Measurements from ENCODE around the gene TK2.
"Not testable (repeated sequence)": the region's sequence is repeated elsewhere in the genome, so short reads cannot be mapped to it uniquely, and the experiment has no call there.

The TK2 gene

DNA sequence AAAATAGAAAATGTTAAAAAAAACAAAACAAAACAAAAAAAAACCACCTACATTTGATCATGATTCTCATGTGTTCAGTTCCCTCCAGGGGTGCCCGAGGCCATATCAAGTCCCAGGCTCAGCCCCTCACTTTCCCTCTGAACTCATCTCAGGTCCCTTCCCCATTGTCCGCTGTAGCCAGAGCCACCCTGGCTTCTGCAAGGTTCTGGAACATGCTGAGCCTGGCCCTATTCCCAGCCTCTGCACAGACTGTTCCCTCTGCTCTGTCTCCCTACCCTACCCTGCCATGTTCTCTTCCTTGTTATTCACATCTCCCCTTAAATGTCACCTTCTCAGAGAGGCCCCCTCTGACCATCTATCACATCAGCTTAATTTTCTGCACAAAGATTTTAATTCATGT lies 46.9 kb downstream of the TK2 start:
- DNase-seq (ENCODE audit: low spot score) = no peak

GRCh38 chr16:66502020-66502913 lies 47.7 kb downstream of the TK2 start:
- no peak for DNase-seq (ENCODE audit: low spot score)

DNA sequence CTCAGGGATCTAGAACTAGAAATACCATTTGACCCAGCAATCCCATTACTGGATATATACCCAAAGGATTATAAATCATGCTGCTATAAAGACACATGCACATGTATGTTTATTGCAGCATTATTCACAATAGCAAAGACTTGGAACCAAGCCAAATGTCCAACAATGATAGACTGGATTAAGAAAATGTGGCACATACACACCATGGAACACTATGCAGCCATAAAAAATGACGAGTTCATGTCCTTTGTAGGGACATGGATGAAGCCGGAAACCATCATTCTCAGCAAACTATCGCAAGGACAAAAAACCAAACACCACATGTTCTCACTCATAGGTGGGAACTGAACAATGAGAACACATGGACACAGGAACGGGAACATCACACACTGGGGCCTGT lies 48.4 kb downstream of the TK2 start:
- not testable (repeated sequence) for DNase-seq (ENCODE audit: low spot score)

- DNase-seq (ENCODE audit: low spot score) = not testable (repeated sequence)
Measured at GRCh38 chr16:66497921-66498320, 52.0 kb downstream of the TK2 start.

- DNase-seq (ENCODE audit: low spot score) = not testable (repeated sequence)
Measured at GRCh38 chr16:66496226-66496625, 53.7 kb downstream of the TK2 start.

DNA sequence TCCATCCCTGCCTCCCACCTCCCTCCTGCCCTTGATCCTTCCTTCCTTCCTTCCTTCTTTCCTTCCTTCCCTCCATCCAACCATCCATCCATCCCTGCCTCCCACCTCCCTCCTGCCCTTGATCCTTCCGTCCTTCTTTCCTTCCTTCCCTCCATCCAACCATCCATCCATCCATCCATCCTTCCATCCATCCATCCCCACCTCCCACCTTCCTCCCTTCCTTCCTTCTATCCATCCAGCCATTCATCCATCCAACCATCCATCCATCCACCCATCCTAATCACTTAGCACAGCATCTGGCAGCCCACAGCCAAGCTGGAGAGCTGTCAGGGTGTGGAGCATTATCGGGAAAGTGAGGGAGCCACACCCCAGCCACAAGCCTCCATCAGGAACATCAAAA lies 54.5 kb downstream of the TK2 start:
- DNase-seq (ENCODE audit: low spot score) = no peak

- DNase-seq (ENCODE audit: low spot score) = no peak
Measured at GRCh38 chr16:66494916-66495315, 55.0 kb downstream of the TK2 start.

GRCh38 chr16:66493490-66494401 lies 56.2 kb downstream of the TK2 start:
- no peak for DNase-seq (ENCODE audit: low spot score)

DNA sequence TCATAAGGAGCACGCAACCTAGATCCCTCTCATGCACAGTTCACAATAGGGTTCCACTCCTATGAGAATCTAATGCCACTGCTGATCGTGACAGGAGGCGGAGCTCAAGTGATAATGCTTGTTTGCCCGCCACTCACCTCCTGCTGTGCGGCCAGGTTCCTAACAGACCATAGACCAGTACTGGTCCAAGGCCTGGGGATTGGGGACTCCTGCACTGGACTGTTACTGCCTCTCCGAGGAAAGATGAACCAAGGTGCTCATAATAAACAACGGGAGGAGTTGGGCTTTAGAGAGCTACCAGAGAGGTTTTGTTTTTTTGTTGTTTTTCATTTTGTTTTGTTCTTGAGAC lies 58.2 kb downstream of the TK2 start:
- no peak for DNase-seq (ENCODE audit: low spot score)

DNA sequence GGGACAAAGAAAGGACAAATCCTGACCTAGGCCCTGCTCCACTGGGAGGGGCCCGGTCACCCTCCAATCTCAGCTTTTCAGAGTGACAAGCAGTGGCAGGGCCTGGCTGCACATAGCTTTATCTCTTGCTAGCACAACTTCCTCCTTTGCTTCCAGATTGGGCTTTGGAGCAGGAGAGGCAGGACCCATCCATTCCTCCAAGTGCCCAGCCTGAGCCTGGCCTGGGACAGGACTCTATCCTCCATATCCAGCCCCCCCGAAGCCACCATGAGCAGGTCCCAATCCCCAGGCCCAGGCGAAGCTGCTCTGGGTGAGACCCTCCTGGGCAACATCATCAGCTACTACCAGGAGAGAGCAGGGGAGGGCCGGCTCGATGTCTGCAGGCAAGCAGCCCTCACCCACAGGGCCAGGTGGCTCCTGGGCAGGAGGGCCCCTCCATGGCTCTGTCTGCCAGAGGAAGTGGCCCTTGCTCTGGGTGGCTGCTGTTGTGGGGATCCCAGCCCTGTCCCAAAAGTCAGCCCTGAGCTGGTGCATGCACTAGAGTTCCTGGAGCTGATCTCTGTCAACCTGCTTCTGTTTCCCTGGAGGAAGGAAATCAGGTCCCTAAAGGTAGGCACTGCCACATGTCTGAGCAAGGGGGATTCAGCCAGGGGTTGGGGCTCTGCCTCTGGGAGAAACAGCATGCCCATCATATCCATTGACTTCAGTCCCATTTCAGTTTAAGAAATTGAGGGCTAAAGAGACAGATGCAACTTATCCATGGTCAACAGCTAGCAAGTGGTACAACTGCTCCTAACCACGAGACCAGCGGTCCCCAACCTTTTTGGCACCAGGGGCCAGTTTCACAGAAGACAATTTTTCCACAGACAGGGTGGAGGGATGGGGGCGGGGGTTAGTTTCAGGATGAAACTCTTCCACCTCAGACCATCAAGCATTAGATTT lies 58.9 kb downstream of the TK2 start:
- no peak for DNase-seq (ENCODE audit: low spot score)

- DNase-seq (ENCODE audit: low spot score) = no peak
Measured at GRCh38 chr16:66489818-66490217, 60.1 kb downstream of the TK2 start.

GRCh38 chr16:66489385-66489784 lies 60.5 kb downstream of the TK2 start:
- no peak for DNase-seq (ENCODE audit: low spot score)

DNA sequence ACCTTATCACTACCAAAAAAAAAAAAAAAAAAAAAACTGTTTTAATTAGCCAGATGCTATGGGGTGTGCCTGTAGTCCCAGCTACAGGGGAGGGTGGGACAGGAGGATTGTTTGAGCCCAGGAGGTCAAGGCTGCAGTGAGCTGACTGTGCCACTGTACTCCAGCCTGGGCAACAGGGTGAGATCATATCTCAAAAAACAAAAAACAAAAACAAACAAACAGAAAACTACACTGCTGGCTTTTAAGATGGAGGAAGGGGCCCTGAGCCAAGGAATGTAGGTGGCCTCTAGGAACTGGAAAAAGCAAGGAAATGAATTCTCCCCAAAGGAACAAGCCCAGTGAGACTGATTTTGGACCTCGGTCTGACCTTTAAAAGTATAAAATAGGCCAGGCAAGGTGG lies 61.4 kb downstream of the TK2 start:
- DNase-seq (ENCODE audit: low spot score) = no peak

DNA sequence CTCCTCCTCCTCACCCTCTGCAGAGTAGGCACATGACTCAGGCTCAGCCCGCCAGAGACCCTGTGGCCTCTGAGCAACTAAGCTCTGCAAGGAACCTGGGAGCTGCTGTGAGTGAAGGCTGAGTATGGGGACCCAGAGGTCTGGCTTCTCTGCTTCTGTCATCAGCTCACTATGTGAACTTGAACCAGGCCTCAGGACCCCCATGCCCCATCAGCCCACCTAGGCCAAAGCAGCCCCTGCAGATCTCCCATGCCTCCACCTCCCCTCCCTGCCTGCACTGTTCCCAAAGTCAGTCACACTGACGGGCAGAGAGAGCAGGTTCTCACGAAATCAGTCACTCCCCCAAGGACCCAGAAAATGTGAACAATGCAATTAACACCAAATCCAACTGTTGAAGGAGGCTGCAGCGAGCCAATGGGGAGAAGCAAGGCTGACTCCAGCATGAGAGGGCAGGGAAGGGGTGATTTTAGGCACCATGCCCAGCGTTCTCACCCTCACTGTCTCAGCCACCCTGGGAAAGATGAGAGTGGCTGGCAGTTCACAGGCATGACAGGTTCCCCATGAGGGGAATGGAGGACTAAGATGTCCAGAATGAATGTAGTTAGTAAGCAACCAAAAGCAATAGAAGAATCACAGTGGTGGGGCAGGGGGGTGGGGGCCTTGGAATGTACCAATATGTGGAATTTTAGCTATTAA lies 62.2 kb downstream of the TK2 start:
- no peak for DNase-seq (ENCODE audit: low spot score)

- DNase-seq (ENCODE audit: low spot score) = peak; percentile 38
Measured at GRCh38 chr16:66486773-66487579, 62.9 kb downstream of the TK2 start.

DNA sequence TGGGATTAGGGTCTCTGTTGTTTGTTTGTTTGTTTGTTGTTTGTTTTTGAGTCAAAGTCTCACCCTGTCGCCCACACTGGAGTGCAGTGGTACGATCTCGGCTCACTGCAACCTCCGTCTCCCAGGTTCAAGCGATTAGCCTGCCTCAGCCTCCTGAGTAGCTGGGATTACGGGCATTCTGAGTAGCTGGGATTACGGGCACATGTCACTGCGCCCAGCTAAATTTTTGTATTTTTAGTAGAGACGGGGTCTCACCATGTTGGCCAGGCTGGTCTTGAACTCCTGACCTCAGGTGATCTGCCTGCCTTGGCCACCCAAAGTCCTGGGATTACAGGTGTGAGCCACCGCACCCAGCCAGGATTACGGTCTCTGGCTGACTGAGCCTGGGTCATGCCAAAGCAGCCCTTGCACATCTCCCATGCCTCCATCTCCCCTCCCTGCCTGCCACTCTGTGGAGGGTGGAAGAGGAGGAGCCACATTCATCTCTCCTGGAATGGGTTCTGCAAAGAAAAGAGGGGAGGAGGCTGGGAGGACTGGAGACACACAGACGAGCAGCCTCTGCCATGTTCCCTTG lies 63.6 kb downstream of the TK2 start:
- DNase-seq (ENCODE audit: low spot score) = no peak

- no peak for DNase-seq (ENCODE audit: low spot score)
Measured at GRCh38 chr16:66485376-66485775, 64.5 kb downstream of the TK2 start.

DNA sequence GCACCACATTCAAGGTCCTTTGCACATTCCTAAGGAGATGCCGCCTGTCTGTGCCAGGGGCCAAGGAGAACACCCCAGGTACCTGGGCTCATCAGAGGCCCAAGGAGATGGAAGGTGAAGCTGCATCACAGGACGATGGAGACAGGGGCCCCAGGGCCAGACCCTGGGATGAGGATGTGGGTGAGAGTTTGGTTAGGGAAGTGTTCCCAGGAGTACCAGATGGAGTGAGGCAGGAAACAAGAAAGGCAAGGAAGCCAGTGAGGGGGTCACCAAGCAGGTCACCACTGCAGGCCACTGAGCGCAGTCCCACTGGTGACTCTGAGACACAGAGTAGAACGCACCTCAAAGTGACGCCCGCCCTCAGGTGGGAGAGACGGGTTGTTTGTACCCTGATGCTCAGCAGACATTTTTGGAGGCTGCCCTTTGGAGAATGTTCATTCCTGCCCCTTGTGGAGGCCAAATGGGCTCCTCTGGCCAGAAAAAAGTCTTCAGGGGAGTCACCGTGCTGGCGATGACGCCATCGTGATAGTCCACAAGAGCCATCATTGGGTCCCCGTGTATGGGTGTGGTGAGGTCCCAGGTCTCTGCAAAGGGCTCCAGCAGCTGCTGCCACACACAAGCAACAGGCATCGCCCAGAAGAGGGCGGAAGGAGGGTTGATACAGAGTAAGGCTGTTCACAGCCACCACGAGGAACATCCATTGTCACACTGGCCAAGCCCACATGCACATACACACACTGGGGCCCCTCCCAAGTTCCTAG lies 65.3 kb downstream of the TK2 start:
- DNase-seq (ENCODE audit: low spot score) = no peak
